Spleen (tissue), 7 donors: Measurements from ENCODE around the gene IGF2BP1.

Experiments
- POLR2A ChIP-seq, 3 donors: fragments of 450-650 bp; IDR thresholded peaks; one replicate each; pipeline ENCODE4 v1.5.1; 2017; ENCODE audit warnings: antibody characterized with exemption in 3 of 3, mild to moderate bottlenecking in 1 of 3
- POLR2AphosphoS5 ChIP-seq, 3 donors: sonication (generic); formaldehyde crosslinking; IDR thresholded peaks; one replicate each; pipeline ENCODE4 v1.5.1; 2017; ENCODE audit warnings: antibody characterized with exemption in 3 of 3
- TF ChIP-seq, protein P1 (sequence below), 11 experiments: fragments of 200-600 bp in 7 of 11; fragments of 450-650 bp in 4 of 11; sonication (generic) in 4 of 11; IDR thresholded peaks in 8 of 11; conservative IDR thresholded peaks in 3 of 11; 1 replicate in 7 of 11; 2 replicates in 4 of 11; pipeline versions ENCODE4 v1.4.0 to v1.8.0; 2016 to 2021; ENCODE audit warnings: antibody characterized with exemption in 11 of 11, inconsistent platforms in 4 of 11, mild to moderate bottlenecking in 1 of 11
- donor health status: DM: no; HTN: no; CAD: no; lungs with moderate emphysema.
- donor health status: DM: no; HTN: no; CAD: no.
- donor health status: DM: no; HTN: no; CAD: no.

DNA sequence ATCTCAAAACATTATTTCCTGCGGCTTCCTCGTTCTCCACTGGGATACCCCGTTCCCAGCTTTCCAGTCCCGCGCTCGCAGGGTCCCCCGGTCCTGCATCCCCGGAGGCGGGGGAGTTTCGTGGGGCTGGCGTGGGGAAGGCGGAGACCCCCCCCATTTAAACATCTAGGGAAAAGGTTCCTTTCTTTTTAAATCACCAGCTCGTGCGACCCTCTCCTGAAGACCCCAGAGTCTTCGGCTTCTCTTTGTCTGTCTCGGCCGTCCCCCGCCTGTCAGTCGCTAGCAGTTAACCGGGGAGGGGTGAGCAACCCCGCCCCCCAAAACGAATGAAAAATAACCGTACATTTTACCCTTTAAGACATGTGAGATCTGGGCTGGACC, 473 bp upstream of the IGF2BP1 start:
- TF ChIP-seq POLR2A (IDR thresholded peaks at IDR 0.05) (no peak), POLR2AphosphoS5 (IDR thresholded peaks at IDR 0.05) (no peak)
- TF ChIP-seq, protein P1, sequence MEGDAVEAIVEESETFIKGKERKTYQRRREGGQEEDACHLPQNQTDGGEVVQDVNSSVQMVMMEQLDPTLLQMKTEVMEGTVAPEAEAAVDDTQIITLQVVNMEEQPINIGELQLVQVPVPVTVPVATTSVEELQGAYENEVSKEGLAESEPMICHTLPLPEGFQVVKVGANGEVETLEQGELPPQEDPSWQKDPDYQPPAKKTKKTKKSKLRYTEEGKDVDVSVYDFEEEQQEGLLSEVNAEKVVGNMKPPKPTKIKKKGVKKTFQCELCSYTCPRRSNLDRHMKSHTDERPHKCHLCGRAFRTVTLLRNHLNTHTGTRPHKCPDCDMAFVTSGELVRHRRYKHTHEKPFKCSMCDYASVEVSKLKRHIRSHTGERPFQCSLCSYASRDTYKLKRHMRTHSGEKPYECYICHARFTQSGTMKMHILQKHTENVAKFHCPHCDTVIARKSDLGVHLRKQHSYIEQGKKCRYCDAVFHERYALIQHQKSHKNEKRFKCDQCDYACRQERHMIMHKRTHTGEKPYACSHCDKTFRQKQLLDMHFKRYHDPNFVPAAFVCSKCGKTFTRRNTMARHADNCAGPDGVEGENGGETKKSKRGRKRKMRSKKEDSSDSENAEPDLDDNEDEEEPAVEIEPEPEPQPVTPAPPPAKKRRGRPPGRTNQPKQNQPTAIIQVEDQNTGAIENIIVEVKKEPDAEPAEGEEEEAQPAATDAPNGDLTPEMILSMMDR (IDR thresholded peaks at IDR 0.05 in 8 of 11, conservative IDR thresholded peaks at IDR 0.05 in 3 of 11): no peak
